Suprapubic skin (tissue), 3 donors: ENCODE measurements around the gene DIS3L.

ENCODE experiments used
- EP300 ChIP-seq: sonication (generic); formaldehyde crosslinking; IDR thresholded peaks from one replicate; pipeline ENCODE4 v1.6.1; 2017; ENCODE audit warnings: antibody characterized with exemption
- POLR2A ChIP-seq, 2 donors: fragments of 450-650 bp; IDR thresholded peaks; one replicate each; pipeline ENCODE4 v1.6.1; 2017; ENCODE audit warnings: antibody characterized with exemption in 2 of 2, mild to moderate bottlenecking in 2 of 2, moderate library complexity in 2 of 2
- TF ChIP-seq, protein P1 (sequence below), 2 donors: fragments of 200-600 bp in 1 of 2; fragments of 450-650 bp in 1 of 2; sonication (generic) in 1 of 2; IDR thresholded peaks; one replicate each; pipeline ENCODE4 v1.5.1; 2016 to 2019; ENCODE audit warnings: antibody characterized with exemption in 2 of 2, mild to moderate bottlenecking in 1 of 2, moderate library complexity in 1 of 2

DNA sequence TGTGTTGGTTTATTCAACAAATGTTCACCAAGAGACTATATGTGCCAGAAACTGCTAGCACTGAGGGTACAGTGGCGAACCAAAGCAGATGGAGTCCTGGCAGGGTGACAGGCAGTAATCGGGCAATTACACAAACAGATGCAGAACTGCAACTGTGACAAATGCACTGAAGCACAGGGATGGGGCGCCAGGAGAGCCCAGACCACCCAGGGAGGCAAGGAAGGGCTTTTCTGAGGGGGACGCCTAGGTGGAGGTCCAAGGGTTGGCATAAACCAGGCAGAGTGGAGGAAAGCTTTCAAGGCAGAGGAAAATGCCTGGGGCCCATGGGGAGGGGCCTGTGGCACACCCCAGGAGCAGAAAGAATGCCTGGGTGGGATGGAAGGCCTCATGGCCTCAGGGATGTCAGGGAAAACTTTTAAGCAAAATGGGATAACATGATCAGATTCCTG is 5.5 kb downstream of the DIS3L start:
- TF ChIP-seq, protein P1, sequence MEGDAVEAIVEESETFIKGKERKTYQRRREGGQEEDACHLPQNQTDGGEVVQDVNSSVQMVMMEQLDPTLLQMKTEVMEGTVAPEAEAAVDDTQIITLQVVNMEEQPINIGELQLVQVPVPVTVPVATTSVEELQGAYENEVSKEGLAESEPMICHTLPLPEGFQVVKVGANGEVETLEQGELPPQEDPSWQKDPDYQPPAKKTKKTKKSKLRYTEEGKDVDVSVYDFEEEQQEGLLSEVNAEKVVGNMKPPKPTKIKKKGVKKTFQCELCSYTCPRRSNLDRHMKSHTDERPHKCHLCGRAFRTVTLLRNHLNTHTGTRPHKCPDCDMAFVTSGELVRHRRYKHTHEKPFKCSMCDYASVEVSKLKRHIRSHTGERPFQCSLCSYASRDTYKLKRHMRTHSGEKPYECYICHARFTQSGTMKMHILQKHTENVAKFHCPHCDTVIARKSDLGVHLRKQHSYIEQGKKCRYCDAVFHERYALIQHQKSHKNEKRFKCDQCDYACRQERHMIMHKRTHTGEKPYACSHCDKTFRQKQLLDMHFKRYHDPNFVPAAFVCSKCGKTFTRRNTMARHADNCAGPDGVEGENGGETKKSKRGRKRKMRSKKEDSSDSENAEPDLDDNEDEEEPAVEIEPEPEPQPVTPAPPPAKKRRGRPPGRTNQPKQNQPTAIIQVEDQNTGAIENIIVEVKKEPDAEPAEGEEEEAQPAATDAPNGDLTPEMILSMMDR (IDR thresholded peaks at IDR 0.05) = no peak
- TF ChIP-seq POLR2A (IDR thresholded peaks at IDR 0.05) = no peak
- TF ChIP-seq EP300 = no peak
